HG03196 (cell line): Measurements from ENCODE around the gene TENM4.
"Not testable (repeated sequence)": the region's sequence is repeated elsewhere in the genome, so short reads cannot be mapped to it uniquely, and the experiment has no call there.

Experiments used
- ATAC-seq: cut with Tn5 transposase; IDR thresholded peaks from one replicate; pipeline ENCODE4 v1.9.1; 2021; ENCODE audit not compliant: unreplicated experiment

The TENM4 gene

GRCh38 chr11:78991681-78992080 is 449.1 kb downstream of the TENM4 start:
- no peak for ATAC-seq

DNA sequence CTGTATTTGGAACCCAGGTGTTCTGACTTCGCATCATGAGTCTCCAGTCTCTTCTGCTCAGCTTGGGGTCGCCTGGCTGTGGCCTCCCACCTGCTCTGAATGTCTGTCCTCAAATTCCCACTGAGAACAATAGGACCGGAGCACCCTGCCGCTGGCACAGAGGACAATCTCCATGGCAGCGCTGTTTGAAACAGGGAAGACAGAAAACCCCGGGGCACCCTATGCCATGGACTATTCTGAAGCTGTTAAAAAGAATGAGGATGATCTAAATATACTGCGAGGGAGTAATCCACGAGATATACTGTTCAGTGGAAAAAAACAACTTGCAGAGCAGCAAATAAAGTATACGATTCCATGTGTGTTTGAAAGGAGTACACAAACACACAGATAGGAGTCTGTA is 450.6 kb downstream of the TENM4 start:
- no peak for ATAC-seq

DNA sequence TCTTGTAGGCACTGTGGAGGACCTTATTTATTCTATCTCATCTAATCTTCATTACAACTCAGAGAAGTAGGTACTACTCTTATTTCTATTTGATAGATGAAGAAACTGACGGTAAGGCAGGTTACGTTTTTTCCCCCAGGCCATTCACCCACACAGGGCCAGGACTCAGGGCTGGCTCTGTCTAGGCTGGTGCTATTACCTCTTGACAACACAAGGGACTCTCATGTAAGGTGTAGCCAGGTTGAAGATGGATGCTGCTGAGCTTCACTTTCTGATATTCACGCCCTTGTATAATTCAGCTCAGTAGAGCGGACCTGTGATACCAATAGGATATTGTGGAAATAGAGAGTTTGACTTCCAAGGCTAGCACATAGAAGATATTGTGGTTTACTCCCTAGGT is 453.1 kb downstream of the TENM4 start:
- no peak for ATAC-seq

DNA sequence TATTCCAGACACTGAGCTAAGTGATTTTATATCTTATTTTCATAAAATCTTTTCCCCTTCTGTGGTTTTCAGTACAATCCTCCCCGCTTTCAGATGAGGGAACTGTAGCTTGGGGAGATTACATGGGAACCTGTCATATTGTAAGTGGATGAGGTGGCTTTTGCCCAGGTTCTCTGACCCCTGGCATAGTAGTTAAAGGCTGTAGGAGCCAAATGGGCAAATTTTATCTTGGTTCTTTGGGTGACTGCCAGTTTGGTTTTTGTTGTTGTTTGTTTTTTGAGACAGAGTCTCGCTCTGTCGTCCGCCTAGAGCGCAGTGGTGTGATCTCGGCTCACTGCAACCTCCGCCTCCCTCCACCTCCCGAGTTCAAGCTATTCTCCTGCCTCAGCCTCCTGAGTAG is 454.5 kb downstream of the TENM4 start:
- no peak for ATAC-seq

GRCh38 chr11:78985663-78986062 is 455.2 kb downstream of the TENM4 start:
- ATAC-seq: no peak

- ATAC-seq: no peak
These were observed 458.4 kb downstream of the TENM4 start for GRCh38 chr11:78982473-78982872.

GRCh38 chr11:78981153-78981552 is 459.7 kb downstream of the TENM4 start:
- no peak for ATAC-seq

DNA sequence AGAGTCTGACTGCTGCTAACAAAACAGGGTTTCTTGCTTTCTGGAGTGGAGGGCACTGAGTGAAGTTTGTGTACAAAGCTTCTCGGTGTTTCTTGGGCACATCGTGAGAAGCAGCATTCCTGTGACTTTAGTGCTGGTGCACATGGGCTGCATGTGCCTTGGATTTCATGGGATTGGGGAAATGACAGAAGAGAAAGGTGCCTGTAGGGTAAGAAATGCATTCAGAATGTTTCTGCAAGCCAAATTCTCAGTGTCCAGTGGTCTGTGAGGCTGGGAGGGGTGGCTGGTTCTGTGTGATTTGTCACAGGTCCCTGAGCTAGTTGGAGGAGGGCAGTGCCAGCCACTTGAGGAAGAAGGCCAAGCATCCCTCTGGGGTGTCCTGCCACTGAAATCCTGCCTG is 462.0 kb downstream of the TENM4 start:
- ATAC-seq: no peak

DNA sequence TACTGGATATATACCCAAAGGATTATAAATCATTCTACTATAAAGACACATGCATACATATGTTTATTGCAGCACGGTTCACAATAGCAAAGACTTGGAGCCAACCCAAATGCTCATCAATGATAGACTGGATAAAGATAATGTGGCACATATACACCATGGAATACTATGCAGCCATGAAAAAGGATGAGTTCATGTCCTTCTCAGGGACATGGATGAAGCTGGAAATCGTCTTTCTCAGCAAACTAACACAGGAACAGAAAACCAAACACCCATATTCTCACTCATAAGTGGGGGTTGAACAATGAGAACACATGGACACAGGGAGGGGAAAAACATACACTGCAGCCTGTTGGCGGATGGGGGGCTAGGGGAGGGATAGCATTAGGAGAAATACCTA is 463.0 kb downstream of the TENM4 start:
- ATAC-seq: not testable (repeated sequence)

DNA sequence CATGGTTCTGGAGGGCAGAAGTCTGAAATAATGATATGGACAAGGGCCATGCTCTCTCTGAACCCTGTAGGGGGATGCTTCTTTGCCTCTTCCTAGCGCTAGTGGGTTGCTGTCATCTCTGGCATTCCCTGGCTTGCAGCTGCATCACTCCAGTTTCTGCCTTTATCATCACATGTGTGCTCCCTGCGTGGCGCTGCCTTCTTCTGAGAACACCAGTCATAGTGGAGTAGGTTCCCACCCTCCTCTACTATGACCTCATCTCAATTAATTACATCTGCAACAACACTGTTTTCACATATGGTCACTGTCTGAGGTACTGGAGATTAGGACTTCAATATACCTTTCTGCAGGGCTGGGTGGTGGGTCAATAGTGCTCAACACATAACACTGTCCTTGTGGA is 463.8 kb downstream of the TENM4 start:
- ATAC-seq: no peak

DNA sequence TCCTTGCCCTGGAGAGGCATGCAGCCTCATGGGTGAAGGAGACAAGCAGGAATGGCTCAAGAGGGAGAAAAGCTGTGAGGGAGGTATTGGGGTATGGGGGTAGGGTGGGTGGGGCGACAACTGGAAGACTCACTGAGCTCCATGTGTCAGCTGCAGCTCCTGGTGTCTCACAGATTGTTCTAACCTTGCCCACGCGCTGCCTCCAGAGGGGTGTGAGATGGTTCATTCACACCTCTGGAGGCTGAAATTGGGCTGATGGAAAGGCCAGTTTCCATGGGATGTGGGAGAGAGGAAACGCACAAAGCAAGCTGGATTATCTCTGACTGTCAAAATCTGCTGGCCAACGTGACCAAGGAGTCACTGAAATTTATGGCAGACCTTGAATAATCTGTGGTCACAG is 465.7 kb downstream of the TENM4 start:
- no peak for ATAC-seq

GRCh38 chr11:78973876-78974275 is 467.0 kb downstream of the TENM4 start:
- no peak for ATAC-seq

- no peak for ATAC-seq
These were observed 468.2 kb downstream of the TENM4 start for GRCh38 chr11:78972590-78972989.

DNA sequence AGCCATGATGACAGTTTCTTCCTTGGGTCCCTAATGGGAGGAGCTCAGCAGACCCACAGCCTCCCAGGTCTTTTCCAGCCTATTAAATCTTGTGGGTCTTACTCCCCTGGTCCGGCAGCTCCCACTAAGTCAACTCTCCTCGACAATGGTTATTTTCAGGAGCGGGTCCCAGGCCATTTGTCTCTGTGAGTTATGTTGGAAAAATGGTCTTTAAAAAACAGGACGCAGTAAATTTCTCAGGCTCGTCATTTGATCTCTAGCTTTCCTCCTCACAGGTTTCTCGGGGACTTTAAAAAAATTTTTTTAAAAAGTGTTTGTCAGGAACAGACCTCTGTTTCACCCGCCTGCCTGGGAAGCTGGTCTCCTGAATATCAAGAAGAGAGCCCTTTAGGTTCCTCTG is 468.7 kb downstream of the TENM4 start:
- ATAC-seq: no peak

- no peak for ATAC-seq
These were observed 473.0 kb downstream of the TENM4 start for GRCh38 chr11:78967811-78968210.

DNA sequence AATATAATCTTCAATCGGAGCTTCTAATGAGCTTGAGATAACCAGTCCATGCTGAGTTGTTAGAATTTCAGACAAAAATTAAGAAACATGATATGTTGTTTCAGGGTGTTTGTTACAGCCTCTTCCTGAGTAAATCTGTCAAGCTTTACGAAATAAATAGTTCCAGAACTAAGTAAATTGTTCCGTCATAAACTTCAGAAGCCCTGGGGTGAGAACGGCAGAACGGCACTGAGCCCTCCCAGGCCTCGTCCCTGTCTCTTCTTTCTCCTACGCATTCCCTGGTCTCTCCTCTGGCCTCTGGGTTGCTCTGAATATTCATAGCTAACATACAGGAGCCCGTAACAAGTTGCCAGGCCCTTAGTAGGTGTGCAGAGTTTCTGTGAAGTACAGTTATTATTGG is 475.4 kb downstream of the TENM4 start:
- no peak for ATAC-seq

DNA sequence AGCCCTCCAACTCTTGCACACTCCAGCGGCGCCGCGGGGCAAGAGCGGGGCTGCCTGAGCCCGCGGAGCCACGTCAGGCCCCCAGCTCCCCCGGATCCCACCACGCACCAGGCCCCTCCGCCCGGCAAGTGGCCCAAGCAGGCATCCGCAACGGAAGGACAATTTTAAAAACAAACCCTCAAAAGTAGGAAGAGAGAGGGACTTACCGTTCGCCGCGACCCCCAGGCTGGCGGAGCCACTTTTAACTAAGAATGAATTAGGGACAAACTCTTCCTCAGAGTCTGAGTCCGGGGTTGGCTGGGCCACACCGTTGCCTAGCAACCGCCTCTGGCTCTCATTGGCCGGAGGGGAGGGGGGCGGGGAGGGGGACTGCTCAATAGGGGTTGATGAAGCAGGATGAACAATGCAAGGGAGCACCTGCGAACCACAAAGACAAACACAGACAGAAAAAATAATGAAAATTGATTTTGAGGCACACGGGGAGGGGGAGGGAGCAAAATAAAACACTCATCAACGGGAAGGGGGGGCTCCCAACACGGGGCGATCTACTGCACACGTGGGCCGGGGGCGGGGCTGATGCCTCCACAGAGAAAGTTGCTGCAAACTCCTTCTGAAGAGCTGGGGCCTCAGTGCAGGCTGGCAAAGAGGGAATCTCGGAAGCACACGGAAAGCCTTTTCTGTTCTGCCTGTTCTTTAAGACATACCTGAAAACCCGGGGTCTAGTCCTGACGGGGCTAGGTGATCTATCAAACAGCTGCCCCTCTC is 478.7 kb downstream of the TENM4 start:
- ATAC-seq: no peak

- no peak for ATAC-seq
These were observed 479.6 kb downstream of the TENM4 start for GRCh38 chr11:78961247-78961646.

- ATAC-seq: no peak
These were observed 482.4 kb downstream of the TENM4 start for GRCh38 chr11:78958444-78958843.

DNA sequence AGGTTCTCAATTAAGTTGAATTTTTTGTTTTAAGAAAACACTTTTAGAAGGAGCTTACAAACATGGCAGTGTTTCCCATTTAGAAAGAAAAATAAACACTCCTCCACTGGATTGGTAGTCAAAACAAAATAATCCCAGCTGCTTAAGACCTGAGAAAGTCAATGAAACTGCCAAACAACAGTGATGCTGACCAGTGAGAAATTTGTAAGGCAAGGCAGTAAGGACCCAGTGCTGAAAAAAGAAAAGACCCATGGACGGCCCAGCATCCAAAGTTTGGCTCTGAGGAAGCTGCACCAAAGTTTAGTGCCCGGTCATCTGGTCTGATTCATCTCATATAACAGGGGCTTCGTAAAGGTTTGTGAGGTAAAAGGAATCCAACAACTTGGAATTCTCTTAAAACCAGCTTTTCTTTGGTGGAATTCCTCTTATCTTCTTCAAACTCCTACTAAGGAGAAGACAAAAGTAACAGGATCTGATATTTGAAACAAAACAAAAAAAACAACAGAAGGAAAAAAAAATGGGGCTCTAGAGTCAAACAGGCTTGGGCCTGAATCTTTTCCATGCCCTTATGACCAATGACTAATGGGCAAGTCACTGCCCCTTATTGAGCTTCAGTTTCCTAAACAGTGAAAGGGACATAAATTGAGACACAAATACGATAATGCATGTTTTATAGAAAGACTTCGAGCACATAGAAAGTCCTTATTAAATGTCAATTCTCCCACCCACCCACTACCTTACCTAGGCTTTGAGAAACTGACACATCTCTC is 483.2 kb downstream of the TENM4 start:
- no peak for ATAC-seq

GRCh38 chr11:78954696-78955095 is 486.1 kb downstream of the TENM4 start:
- no peak for ATAC-seq

DNA sequence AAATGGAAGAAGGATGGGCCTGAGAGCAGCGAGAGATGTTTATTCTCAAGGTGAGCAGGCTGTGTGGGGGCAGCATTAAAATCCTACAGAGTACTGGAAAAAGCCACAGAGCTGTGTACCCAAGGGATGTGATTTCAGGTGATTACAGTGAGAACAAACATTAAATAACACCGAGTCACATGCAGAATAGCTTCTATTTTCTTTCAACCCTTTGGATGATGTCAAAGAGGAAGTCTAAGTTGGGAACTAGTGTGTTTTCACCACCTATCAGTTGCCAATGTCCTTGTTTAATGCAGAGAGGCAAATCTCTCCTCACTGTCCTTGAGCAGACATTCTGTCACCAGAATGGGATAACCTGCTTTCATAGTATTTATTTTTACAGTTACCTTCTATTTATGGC is 486.6 kb downstream of the TENM4 start:
- ATAC-seq: no peak

DNA sequence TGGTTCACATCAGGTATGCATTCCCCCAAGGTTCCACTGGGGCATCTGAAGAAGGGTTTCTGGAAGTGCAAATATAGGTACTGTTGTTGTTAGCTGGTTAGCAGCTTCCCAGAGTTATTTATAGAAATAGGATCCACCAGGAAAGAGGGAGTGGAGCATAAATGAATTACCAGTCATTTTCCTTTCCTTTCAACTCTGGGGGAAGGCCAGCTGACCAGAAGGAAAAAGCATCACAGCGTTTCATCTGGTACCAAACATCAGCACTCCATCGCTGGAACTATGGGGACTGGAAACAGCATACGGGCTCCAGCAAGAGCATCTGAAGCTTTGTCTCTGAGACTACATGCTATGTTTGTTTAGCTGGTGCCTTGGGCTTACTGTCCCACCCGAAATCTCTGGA is 487.9 kb downstream of the TENM4 start:
- ATAC-seq: no peak
